ACHN (cell line): ENCODE data around the gene FHIT.

Source experiments
- DNase-seq: peaks from one replicate; pipeline ENCODE4 v3.0.0-alpha.2; 2015
- in situ Hi-C: cut with HindIII; loops from 2 replicates; pipeline ENCODE4 v1.10.0; 2017; ENCODE audit warnings: low sequenced_read_pairs, low pct_ligation_motif_present, low pct_unique_long_range_greater_than_20kb

The FHIT gene

DNA sequence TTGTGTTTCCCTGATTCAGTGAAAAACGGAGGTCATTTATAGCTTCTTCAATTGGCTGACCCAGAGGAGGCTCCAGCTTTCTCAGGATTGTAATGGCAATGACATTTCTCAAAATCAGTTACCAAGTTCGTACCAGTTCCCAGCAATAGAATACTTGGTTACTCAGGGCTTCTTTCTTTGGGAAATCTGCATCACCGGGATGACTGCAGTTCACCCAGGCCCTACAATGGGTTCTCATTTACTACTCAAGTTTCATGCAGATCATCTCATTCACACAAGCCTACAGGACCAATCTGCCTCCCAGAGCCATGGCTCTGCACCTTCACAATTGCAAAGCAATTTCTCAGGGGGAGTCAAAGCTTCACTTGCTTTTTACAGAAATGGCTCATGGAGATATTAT is 109.6 kb downstream of the FHIT start:
- in situ Hi-C loops: no loop called here
- no peak for DNase-seq

DNA sequence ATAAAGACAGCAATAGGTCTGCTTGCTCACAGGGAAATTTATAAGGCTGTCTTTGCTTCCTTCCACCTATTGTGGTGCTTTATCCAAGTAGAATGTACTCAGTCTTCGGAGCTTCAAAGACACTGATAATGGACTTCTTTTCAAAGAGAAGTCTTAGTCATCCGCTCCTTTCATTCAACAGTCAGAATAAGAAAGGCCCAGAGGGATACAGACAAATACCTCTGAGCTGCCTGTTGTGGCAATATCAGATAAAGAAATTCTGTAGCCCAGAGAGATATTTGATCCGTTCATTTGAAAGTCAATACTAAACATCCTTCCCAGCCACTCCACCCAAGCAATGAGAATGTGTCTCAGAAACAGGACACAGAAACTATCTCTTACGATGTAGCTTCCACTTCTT is 110.0 kb downstream of the FHIT start:
- in situ Hi-C loops: no loop called here

GRCh38 chr3:61139686-61140085 is 111.6 kb downstream of the FHIT start:
- in situ Hi-C loops: no loop called here
- DNase-seq: no peak

More for the DNA sequence above, 110.0 kb downstream of the FHIT start:
- DNase-seq: no peak

DNA sequence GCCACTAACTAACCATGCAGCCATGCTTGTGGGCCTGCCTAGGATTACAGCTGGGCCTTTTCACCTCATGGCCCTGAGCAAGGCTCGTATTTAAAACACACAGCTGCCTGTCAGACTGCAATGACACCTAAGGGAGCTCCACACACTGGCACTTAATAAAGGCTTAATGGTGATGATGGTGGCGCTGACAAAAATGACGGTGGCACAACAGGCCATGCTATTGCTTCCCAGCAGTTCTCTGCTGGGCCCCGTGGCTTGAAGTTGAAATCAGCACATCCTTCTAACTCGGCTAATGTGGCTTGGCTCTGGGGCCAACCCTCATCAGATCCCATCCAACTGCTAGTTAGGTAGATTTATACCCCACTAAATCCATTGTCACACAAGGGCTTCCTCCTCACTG is 112.9 kb downstream of the FHIT start:
- no peak for DNase-seq
- in situ Hi-C loops: no loop called here

GRCh38 chr3:61136191-61136590 is 115.1 kb downstream of the FHIT start:
- in situ Hi-C loops: no loop called here
- no peak for DNase-seq

GRCh38 chr3:61134532-61134931 is 116.7 kb downstream of the FHIT start:
- in situ Hi-C loops: no loop called here

GRCh38 chr3:61132062-61132461 is 119.2 kb downstream of the FHIT start:
- in situ Hi-C loops: no loop called here
- no peak for DNase-seq

More at GRCh38 chr3:61134532-61134931, 116.7 kb downstream of the FHIT start:
- DNase-seq: no peak

GRCh38 chr3:61118830-61119229 is 132.4 kb downstream of the FHIT start:
- DNase-seq: no peak
- in situ Hi-C loops: no loop called here

DNA sequence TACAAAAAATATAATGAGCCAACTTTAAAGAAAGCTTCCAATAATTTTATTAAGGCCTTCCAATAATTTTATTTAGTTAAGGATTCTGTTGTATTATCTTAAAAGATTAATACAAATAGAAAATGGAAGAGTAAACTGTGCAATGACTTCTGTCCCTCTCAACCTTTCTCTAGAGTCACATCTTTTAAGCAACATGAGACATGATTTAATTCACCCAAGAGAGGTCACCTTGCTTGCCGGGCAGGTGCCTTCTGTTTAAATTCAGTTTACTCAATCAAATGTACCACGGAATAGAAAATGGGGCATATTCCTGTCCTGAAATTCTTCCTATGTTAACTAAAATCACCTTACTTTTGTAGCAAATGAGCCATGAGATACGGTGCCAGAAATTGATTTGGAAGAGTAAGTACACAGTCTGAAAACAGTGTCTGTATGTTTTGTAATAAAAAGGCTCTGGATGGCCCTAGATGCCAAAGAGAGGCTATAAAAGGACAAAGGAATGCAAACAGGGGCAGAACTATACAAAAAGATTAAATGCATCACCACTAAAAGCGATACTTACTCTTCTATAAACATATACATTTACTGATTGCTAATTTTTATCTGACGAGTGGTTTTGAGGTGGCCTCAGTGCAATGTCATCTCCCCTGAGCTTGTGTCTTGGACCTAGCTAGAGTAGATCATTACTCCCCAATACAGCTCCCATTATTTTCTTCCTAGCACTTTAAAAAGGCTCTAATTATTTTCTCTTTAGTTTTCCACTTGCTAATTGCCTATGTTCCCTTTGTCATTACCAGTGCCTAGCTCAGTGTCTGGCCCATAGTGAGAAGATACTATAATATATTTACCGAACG is 134.0 kb downstream of the FHIT start:
- no peak for DNase-seq
- in situ Hi-C loops: no loop called here

- no peak for DNase-seq
- in situ Hi-C loops: no loop called here
Observed at GRCh38 chr3:61114316-61114953, 136.8 kb downstream of the FHIT start.

GRCh38 chr3:61111825-61112224 is 139.4 kb downstream of the FHIT start:
- no peak for DNase-seq
- in situ Hi-C loops: no loop called here

DNA sequence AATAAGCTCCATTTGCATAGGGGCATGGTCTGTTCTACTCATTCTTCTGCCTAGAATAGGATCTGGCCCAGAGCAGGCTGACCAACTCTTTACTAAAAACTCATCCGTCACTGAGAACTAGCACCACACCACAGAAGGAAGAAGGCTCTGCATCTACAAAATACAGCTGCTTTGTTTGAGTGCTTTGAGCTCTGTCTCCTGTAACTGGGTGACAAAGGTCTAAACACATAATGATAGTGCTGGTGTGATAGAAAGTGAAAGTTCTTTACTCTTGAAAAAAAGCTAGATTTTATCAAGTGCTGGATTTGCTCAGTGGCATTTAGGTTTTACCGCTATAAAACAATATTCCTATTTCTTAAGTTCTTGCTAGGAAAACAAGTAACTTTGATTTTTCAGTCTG is 140.7 kb downstream of the FHIT start:
- in situ Hi-C loops: no loop called here

DNA sequence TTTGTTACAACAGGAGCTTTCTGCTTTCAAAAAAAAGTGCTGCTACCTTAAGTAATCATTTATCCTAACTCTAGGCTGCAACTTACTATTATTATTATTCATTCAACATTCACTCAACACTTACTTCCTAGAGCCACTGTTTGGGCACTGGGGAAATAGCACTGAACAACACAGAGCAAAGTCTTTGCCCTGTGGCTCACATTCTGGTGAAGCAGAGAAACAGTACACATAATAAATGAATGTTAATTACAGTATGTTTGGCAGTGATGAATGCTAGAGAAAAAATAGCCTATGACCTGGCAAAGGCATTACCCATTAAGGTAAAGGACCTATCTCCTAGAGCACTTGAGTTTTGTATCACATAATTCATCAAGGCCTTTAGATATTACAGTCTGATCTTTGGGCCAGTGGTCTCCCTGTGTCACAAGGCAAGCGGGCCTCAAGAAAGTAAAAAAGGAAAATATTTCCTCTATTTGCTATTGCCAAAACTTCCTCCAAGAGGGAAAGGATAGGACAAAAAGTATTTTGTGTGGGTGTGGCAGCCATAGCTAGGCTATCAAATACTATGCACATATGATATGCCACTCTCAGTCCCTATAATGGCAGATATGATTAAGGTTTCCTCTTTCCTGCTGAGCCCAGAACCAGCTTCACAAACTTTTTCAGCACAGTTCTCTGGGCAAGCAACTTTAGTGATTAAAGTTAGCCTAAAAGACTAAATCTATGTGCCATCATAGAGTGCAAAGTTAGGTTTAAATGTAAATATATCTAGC is 142.8 kb downstream of the FHIT start:
- DNase-seq: no peak
- in situ Hi-C loops: no loop called here

More for the DNA sequence above, 140.7 kb downstream of the FHIT start:
- no peak for DNase-seq

DNA sequence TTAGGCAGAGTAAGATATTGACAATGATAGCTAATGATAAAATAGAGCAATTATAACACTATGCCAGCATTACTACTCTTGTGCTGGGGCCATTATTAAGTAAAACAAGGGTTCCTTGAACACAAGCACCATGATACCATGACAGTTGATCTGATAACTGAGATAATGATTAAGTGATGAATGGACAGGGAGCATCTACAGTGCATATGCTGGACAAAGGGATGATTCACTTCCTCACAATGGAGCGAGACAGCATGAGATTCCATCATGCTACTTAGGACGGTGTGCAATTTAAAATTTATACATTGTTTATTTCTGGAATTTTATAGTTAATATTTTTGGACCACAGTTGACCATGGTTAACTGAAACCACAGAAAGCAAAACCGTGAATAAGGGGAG is 156.6 kb downstream of the FHIT start:
- in situ Hi-C loops: no loop called here
- DNase-seq: peak; percentile 22

GRCh38 chr3:61093364-61093763 is 157.9 kb downstream of the FHIT start:
- in situ Hi-C loops: no loop called here
- no peak for DNase-seq

DNA sequence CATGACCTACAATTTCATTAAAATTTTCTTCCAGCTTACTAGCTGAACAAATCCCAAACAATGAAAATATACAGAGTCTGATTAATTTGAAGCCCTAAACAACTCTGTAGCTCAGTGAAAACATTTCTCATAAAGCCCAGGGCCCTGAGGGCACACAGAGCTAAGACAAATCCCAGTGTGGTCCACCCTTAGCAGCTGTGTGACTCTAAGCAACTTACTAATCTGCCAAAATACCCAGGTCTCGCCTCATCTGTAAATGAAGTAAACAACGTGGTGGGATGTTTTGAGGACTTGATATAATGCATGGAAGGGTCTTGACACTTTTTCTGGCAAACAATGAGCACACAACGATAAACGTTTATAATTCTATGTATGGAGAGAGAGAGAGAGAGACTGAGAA is 158.4 kb downstream of the FHIT start:
- DNase-seq: no peak
- in situ Hi-C loops: no loop called here

GRCh38 chr3:61090389-61091169 is 160.7 kb downstream of the FHIT start:
- in situ Hi-C loops: no loop called here

GRCh38 chr3:61087465-61087864 is 163.8 kb downstream of the FHIT start:
- no peak for DNase-seq
- in situ Hi-C loops: no loop called here

More at GRCh38 chr3:61090389-61091169, 160.7 kb downstream of the FHIT start:
- DNase-seq: no peak

DNA sequence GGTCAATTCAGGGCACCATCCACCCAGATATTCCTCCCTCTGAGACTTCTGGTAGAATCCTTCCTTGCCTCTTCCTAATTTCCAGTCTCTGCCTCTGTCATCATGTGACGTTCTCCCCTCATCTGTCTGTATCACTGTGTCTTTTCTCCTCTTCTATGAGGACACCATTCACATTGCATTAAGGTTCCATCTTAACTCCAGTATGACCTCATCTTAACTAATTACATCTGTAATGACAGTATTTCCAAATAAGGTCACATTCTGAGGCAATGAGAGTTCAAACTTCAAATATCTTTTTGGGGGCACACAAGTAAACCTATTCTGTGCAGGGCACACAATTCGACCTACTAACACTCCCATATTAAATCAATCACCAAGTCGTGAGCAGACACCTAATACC is 169.7 kb downstream of the FHIT start:
- in situ Hi-C loops: no loop called here
- DNase-seq: no peak
